HG02642 (cell line): ENCODE results near the gene CIRBP.

Experiments
- ATAC-seq: cut with Tn5 transposase; IDR thresholded peaks from one replicate; pipeline ENCODE4 v1.9.1; 2021; ENCODE audit warnings: mild to moderate bottlenecking; ENCODE audit not compliant: unreplicated experiment, poor library complexity

The CIRBP gene

GRCh38 chr19:1275976-1276627, 7.0 kb downstream of the CIRBP start:
- ATAC-seq = no peak

- ATAC-seq = no peak
These were observed 7.5 kb downstream of the CIRBP start for GRCh38 chr19:1276628-1277022.

- no peak for ATAC-seq
These were observed 7.9 kb downstream of the CIRBP start for GRCh38 chr19:1277061-1277460.

DNA sequence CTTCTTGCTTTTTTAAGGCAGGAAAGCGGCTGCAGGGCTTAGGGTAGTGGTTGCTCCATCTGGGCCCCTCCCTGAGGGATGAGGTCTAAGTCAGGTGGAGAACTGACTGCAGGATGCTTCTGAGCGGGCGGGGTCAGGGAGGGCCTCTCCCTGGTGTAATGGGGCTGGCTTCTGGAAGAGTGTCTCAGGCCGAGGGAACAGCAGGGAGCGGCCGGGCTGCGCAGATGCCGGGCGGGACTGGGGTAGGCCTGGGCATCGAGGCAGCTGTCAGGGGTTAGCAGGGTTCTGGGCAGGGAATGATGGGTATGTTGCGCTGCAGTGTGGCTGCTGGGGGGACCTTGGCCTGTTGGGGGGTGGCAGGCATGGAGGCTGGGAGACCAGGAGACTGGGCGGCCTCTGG, 8.9 kb downstream of the CIRBP start:
- ATAC-seq = no peak

DNA sequence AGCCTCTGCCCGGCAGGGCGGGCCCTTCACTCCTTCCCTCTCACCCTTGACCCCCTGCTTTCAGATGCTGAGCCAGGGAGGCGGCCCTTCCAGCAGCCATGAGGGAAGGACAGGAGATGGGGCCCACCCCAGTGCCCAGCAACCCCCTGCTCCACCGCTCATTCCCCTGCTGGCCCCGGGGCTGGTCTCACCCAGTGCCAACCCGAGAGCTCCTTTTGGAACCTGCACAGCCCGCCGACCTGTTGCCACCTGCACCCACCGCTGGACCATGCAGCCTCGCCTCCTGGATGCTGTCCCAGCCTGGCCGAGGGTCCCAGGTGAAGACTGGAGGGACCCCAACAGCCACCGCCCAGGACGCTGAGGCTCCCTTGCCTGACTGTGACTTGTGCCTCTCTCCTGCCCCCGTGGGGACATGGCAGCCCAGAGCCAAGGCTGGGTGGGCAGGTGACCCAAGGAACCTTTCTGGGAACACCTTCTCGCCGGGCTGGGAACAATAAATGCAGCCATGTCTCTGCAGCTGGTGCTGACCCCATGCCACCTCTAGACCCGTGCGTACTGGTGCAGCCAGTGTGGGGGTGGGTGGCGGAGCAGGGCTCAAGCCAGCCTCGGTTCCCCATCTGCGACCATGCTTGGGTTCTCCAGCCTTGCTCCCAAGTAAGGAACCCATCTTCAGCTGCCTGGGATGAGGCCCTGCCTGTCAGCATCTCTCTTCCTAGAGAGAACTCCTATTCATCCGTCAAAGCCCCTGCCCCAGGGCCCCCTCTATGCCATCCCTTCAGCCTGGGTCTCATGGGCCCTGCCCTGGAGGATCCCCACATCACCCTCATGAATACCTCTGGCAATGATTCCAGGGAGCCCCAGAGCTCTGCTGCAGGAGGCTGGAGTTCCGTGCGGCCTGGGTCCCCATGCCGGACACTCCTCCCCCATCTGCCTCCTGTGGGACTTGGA, 9.9 kb downstream of the CIRBP start:
- no peak for ATAC-seq

- ATAC-seq = no peak
These were observed 10.7 kb downstream of the CIRBP start for GRCh38 chr19:1279782-1280341.

DNA sequence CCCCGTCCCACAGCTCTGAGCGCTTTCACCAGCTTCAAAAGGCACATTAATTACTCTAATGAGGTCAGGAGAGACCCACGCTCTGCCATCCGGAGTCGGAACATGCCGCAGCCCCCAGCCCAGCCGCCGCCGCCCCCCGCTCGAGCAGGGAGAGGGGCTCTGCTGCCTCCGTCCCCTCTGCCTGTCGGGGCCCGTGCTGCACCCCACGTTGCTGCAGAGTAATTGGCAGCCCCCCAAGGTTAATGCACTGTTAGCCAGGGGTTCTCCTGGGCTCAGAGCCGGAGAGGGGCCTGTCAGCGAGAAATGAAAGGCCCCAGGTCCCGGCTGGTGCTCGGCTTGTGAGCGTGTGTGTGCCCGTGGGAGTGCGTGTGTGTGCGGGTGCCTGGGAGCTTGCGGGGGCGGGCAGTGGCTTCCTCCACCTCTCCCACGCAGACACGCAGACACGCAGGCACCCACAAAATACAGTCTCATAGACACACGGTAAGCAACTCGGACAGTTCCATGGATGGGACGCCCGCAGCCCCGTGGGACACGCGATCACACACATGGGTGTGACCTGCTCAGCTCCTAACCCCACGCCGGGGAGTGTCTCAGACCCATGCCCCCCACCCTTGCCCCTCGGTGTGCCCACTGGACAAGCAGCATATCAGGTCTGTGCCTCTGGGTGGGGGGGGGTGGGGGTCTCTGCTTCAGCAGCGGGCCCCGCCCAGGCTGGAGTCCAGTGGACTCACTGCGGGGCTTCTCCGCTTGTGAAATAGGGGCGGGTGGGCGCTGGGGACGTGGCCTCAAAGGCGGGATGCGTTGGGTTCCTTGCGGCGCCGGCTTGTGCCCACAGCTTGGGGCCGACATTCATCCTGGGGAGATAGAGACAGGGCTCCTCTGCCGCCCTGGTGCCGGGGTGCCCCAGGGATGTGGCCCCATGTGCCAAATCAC, 11.8 kb downstream of the CIRBP start:
- no peak for ATAC-seq

- no peak for ATAC-seq
These were observed 12.6 kb downstream of the CIRBP start for GRCh38 chr19:1281569-1282287.

DNA sequence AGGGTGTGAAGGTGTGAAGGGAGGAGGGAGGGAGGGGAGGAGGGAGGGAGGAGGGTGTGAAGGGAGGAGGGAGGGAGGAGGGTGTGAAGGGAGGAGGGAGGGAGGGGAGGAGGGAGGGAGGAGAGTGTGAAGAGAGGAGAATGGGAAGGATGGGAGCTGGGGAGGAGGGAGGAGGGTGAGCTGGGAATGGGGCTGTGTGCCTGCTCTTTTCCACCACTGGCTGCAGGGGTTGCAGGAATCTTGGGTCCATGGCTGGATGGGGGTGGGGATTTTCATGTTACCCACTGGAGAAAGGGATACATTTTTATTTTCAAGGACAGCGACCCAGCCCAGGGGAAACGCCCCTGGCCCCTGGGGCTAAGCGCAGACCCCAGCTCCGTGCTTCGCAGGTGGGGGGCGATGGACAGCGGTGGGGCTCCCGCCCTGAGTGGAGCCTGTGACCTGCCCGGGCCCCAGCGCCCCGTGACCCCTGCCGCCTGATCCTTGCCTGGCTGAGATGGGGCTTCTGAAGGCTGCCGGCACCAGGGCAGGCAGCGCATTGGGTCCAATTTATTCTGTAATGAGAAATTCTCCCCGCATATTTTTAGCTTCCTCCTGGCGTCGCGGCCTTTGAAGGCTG, 13.6 kb downstream of the CIRBP start:
- ATAC-seq = no peak

DNA sequence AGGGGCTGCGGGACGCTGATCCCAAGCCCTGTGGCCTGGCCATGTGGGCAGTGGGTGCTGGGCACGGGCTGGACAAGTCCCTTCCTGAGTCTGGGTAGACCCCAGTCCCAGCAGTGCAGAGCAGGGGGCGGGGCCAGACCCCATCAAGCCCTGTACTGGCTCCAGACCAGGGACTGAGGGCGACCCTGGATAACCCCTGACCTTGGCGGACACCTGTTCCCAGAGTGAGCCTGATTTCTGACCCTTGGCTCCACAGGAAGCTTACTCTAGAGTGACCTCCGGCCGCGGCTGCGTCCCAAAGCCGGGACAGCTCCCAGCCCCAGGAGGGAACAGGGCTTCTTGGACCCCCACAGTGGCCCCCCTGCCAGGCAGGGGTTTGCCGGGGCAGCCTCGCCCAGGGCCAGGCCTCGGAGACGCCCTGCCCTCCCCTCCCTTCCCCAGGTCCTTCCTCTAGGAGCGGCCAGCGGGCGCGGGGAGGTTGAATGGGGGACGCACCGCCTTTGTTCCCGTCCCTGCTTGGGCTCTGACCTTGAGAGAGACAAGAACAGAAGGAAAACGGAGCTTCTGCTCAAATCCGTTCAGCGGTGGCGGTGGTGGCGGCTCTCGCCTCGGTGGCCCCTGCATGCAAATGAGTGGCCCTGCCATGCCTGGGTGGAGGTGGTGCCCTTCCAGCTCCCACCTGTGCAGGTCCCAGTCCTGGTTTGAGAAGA, 14.2 kb downstream of the CIRBP start:
- ATAC-seq = no peak

- no peak for ATAC-seq
These were observed 14.8 kb downstream of the CIRBP start for GRCh38 chr19:1283917-1284292.

- ATAC-seq = no peak
These were observed 15.3 kb downstream of the CIRBP start for GRCh38 chr19:1284293-1284978.

GRCh38 chr19:1284979-1285736, 16.0 kb downstream of the CIRBP start:
- no peak for ATAC-seq

GRCh38 chr19:1285737-1286360, 16.7 kb downstream of the CIRBP start, which contains the start of gene EFNA2:
TSS of gene EFNA2 (plus strand) at chr19:1285873. CDS start at chr19:1286169, 296 bp downstream.
- ATAC-seq = no peak

DNA sequence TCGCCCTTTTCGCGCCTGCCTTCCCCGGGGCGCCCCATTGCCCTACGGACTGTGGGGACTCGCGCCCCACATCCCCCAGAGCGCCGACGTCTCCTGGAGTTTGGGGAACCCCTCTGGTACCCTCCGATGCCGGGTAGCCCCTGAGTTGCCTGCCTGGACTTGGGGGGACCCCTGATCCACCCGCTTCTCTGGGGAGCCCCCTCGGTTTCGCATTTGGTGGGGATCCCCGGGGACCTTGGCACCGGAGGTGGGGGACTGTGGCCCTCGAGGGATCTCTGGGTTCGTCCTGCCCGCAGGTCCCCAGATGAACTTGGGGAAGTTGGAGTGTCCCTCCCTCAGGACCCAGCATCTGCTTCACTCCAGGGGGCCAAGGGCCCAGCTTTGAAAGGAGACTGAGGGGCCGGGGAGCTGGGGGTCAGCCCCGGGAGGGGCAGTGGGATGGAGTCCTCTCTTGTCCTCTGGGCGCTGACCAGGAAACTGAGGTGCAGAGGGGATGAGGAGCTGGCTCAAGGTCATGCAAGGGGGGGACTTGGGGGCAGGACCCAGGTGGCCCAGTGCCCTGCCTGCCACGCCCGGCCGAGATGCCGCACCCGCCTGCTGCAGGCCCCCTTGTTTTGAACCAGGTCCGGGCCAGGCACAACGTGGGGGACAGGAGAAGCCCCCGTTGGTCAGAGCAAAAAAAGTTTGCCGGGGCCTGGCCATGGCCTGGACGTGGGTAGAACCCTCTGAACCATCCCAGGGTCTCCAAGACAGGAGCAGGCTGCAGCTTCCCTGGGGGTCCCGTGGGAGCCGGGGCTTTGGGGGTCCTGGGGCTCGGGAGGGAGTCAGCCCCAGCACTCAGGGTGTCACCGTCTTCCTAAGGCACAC, 17.6 kb downstream of the CIRBP start:
- no peak for ATAC-seq
